ENCODE measurements around the gene BOD1L2. TPM values are rescaled to one million over a fixed set of nuclear protein-coding genes. Genes with fewer than 3 reads are reported as not detected.

BOD1L2 gene
- total RNA-seq, result 10 to 100 TPM in 1 of 2 donors, not detected in 1; 24.1 TPM

DNA sequence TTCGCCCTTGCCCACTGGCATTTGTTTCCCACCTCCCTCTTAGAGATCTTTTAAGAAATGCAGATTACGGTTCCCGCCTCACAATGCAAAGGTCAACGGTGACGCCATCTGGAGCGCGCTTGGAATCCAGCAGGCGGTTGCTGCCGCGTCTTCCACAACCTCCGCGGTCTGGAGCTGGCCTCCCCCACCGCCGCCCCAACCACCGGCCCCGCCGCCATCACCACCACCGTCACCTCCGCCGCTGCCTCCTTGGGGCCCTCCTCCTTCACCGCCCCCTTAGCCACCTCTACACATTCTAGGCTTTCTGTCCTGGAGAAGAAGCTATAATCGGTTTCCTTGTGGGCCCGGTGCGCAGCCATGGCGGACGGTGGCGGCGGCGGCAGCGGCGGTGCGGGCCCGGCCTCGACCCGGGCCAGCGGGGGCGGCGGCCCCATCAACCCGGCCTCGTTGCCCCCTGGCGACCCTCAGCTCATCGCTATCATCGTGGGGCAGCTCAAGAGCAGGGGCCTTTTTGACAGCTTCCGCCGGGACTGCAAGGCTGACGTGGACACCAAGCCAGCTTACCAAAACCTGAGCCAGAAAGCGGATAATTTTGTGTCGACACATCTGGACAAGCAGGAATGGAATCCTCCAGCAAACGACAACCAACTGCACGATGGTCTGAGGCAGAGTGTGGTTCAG, at the start of gene BOD1L2:
Gene BOD1L2 (plus strand): TSS at position 132 of the 681 bp plus-strand sequence. CDS start 226 bp downstream, at position 358.
- Histone ChIP-seq H3K9me3 (no peaks in the 10 kb centered on the region), H3K4me1 (replicated peaks) (no peaks in the 10 kb centered on the region), H3K36me3 (no peaks in the 10 kb centered on the region), H3K27me3 (replicated peaks; ENCODE audit: insufficient read depth) (no peaks in the 10 kb centered on the region), H3K4me3 (no peak within 1 kb of the TSS), H3K27ac (no peak within 1 kb of the TSS)
- intact Hi-C loops (cut with DNase I), result no loop called here
- no peak for DNase-seq (ENCODE audit: low spot score)
- no peak for TF ChIP-seq POLR2A (IDR thresholded peaks at IDR 0.05)
- TF ChIP-seq, protein P1, sequence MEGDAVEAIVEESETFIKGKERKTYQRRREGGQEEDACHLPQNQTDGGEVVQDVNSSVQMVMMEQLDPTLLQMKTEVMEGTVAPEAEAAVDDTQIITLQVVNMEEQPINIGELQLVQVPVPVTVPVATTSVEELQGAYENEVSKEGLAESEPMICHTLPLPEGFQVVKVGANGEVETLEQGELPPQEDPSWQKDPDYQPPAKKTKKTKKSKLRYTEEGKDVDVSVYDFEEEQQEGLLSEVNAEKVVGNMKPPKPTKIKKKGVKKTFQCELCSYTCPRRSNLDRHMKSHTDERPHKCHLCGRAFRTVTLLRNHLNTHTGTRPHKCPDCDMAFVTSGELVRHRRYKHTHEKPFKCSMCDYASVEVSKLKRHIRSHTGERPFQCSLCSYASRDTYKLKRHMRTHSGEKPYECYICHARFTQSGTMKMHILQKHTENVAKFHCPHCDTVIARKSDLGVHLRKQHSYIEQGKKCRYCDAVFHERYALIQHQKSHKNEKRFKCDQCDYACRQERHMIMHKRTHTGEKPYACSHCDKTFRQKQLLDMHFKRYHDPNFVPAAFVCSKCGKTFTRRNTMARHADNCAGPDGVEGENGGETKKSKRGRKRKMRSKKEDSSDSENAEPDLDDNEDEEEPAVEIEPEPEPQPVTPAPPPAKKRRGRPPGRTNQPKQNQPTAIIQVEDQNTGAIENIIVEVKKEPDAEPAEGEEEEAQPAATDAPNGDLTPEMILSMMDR (IDR thresholded peaks at IDR 0.05), result no peak
- TF ChIP-seq POLR2AphosphoS5 (IDR thresholded peaks at IDR 0.05), result no peak
- WGBS, result 89% methylated on average over 50 of the region's 50 CpGs

DNA sequence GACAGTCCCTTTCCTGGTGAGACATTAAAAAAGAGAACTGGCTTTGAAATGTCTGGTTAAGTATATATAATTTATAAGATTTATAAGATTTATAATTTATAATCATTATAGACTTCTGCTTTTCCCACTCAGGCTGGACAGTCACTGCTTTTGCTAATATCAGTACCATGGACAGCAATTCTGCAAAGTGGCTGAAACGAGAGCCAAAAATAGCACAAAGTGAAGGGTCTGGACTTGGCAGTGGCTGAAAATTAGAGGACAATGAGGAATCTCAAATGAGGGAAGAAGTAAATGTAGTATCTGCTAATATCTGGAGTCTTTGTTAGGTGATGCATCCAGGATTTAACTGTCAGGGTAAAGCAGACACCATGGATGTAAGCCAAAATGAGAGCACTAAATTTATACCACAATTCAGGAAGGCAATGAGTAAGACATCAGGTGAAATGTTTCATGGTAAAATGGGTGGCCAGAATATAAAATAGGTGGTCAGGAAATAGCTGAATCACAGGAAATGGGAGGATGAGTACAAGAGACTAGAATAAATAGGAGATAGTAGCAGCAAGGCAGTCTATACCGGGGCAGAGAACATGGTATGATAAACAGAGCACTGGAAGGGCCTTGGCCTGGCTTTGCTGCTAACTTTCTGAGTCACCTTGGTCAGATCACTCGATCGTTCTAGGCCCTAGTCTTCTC, 39.6 kb upstream of the BOD1L2 start:
- H3K9me3 ChIP-seq, result no peaks in the 10 kb centered on the region
- intact Hi-C loops (cut with DNase I), result no loop called here

DNA sequence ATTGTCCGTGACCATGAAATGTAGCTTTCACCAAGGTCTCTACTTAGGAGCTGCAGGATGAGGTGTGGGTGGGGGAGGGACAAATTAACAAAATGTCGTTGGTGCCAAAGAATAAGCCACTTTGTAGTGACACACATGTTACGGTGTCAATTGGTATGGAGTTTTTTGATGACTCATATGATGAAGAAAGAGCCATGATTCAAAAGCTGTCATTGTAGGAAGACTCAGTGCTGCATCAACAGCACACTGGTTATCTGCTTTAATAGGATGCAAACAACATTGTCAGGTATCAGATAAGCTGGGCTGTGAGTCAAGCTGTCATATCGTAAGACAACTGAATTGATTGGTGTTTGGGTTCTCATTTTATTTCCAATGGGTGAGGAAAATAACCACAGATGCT, 36.6 kb upstream of the BOD1L2 start:
- no peaks in the 10 kb centered on the region for H3K4me1 ChIP-seq (replicated peaks)
- H3K4me3 ChIP-seq, result no peak overlapping the region
- WGBS, result 75% methylated on average over 4 of the region's 4 CpGs
- no peaks in the 10 kb centered on the region for H3K27me3 ChIP-seq (replicated peaks; ENCODE audit: insufficient read depth)
- no peaks in the 10 kb centered on the region for H3K9me3 ChIP-seq
- TF ChIP-seq POLR2AphosphoS5 (IDR thresholded peaks at IDR 0.05), result no peak
- TF ChIP-seq POLR2A (IDR thresholded peaks at IDR 0.05), result no peak
- TF ChIP-seq, protein P1 (IDR thresholded peaks at IDR 0.05), result no peak
- intact Hi-C loops (cut with DNase I), result no loop called here
- H3K36me3 ChIP-seq, result no peaks in the 10 kb centered on the region
- H3K27ac ChIP-seq, result no peak overlapping the region
- DNase-seq (ENCODE audit: low spot score), result no peak

More for the DNA sequence above, 39.6 kb upstream of the BOD1L2 start:
- no peak for TF ChIP-seq POLR2AphosphoS5 (IDR thresholded peaks at IDR 0.05)
- Histone ChIP-seq H3K4me3 (no peak overlapping the region), H3K27me3 (replicated peaks; ENCODE audit: insufficient read depth) (no peaks in the 10 kb centered on the region), H3K27ac (no peak overlapping the region), H3K4me1 (replicated peaks) (no peaks in the 10 kb centered on the region), H3K36me3 (no peaks in the 10 kb centered on the region)
- WGBS, result 64% methylated on average over 4 of the region's 4 CpGs
- DNase-seq (ENCODE audit: low spot score), result no peak

DNA sequence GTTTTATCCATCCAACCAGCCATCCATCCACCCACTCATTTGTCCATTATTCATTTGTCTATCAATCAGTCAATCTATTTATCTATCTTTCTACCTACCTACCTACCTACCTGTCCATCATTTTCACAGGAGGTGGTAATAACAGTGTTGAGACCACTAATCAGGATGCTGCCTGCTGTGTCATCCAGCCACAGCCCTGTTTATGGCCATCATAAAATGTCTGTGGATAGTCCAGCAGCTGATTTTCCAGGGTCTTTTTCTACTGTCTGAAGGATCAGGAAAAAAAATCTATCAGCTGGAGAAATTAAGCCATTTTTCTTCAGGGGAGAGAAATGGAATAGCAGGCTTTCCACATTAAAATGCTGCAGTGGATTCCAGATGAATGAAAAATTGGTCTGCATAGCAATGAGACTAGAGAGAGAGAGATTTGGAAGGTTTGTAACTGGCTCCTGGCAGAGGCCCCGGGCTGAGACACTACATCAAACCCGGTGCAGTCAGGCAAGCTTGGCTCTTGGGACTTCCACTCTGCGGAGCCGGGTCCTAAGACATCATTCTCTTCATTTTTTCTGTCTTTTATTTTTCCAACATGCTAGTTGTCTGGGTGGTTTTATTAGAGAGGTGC, 33.0 kb upstream of the BOD1L2 start:
- Histone ChIP-seq H3K9me3 (no peaks in the 10 kb centered on the region), H3K4me1 (replicated peaks) (no peaks in the 10 kb centered on the region), H3K27me3 (replicated peaks; ENCODE audit: insufficient read depth) (no peaks in the 10 kb centered on the region), H3K4me3 (no peak overlapping the region), H3K36me3 (no peaks in the 10 kb centered on the region), H3K27ac (no peak overlapping the region)
- WGBS, result 31% methylated on average over 4 of the region's 4 CpGs
- no peak for DNase-seq (ENCODE audit: low spot score)
- TF ChIP-seq, protein P1 (IDR thresholded peaks at IDR 0.05), result no peak
- TF ChIP-seq POLR2AphosphoS5 (IDR thresholded peaks at IDR 0.05) (no peak), POLR2A (IDR thresholded peaks at IDR 0.05) (no peak)
- intact Hi-C loops (cut with DNase I), result no loop called here

DNA sequence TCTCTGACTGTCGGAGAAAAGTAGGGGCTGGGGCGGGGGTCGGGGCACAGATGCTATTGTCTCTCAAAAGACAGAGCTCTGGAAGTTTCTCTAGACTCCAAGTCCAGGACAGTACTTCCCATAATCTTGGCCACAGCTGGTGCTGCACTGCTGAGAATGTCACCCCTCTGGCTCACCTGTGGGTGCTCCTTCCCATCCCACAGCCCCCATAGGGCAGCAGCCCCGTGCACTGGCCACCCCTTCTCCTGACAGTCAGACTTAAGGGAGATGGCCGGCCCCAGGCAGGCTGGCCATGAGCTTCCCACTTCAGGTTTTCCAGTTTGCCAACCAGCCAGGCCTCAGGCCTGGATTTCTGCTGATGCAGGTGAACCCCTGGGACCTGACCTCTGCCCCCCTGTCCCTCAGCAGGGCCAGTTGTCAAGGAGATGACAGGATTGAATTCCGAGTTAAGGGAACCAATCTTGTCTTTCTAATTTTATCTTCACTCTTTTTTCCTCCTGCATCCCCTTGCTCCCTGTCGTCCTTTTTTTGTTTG, 30.2 kb upstream of the BOD1L2 start:
- WGBS, result 66% methylated on average over 7 of the region's 7 CpGs
- no peak for DNase-seq (ENCODE audit: low spot score)
- no peak overlapping the region for H3K27ac ChIP-seq

More for the DNA sequence above, 30.2 kb upstream of the BOD1L2 start:
- Histone ChIP-seq H3K27me3 (replicated peaks; ENCODE audit: insufficient read depth) (peaks cover 2% of the 10 kb centered on the region), H3K4me3 (no peak overlapping the region), H3K9me3 (no peaks in the 10 kb centered on the region), H3K36me3 (no peaks in the 10 kb centered on the region), H3K4me1 (replicated peaks) (no peaks in the 10 kb centered on the region)
- TF ChIP-seq, protein P1 (IDR thresholded peaks at IDR 0.05), result no peak
- no peak for TF ChIP-seq POLR2A (IDR thresholded peaks at IDR 0.05)
- TF ChIP-seq POLR2AphosphoS5 (IDR thresholded peaks at IDR 0.05), result no peak
- intact Hi-C loops (cut with DNase I), result no loop called here
